HepG2 (cell line): ENCODE data around the gene KIAA1549. TPM values are rescaled to one million over a fixed set of nuclear protein-coding genes. Genes with fewer than 3 reads are reported as not detected.

Experiments
- ATAC-seq: fragments of 200-7000 bp; cut with Tn5 transposase; 3 replicates; pipeline ENCODE4 v1.9.1; 2020; ENCODE audit warnings: mild to moderate bottlenecking, moderate library complexity
- BruUV-seq: library from RNA; stranded (reverse); fragments of 400-500 nt; replicated peaks from 2 replicates; lab custom pipeline; 2021; lab: Mats Ljungman, UMichigan
- CTCF ChIA-PET: fragments of 300-600 bp; formaldehyde crosslinking; extraction: SDS; loops from one replicate; lab custom pipeline; 2021; ENCODE audit warnings: low total read pairs, inconsistent platforms, low intra/inter-chr PET ratio; lab: Yijun Ruan, JAX
- POLR2A ChIA-PET: fragments of 350-600 bp; sonication (Branson Sonifier 250); formaldehyde crosslinking; loops from one replicate; lab custom pipeline; 2020; ENCODE audit warnings: antibody characterized with exemption, inconsistent platforms; lab: Yijun Ruan, JAX
- DNase-seq: peaks from one replicate; pipeline ENCODE4 v3.0.0-alpha.2; 2015; ENCODE audit warnings: low spot score
- FAIRE-seq: peaks from 3 replicates; lab custom pipeline; 2011; peaks lifted over from hg19 to GRCh38; lab: Jason Lieb, UNC
- H2AFZ ChIP-seq: one replicate; pipeline ENCODE4 v1.6.1; 2011; ENCODE audit warnings: low read length, inconsistent platforms
- H3K27ac ChIP-seq: fragments of 300-600 bp; 3 replicates; pipeline ENCODE4 v1.8.0; 2011; ENCODE audit warnings: mixed run types, mild to moderate bottlenecking, mixed read lengths, low read length, inconsistent platforms; ENCODE audit not compliant: insufficient read depth; ENCODE audit errors: extremely low read length
- H3K27me3 ChIP-seq, 2 experiments: fragments of 200-600 bp in 1 of 2; 2 replicates in 1 of 2; 3 replicates in 1 of 2; pipeline versions ENCODE4 v1.6.0 to v1.8.0; 2011; ENCODE audit warnings: low read length in 2 of 2, mild to moderate bottlenecking in 2 of 2, moderate library complexity in 2 of 2, inconsistent platforms in 1 of 2; ENCODE audit not compliant: insufficient read depth in 2 of 2, control insufficient read depth in 1 of 2
- H3K36me3 ChIP-seq, 2 experiments: fragments of 200-600 bp in 1 of 2; replicated peaks in 1 of 2; 2 replicates in 1 of 2; 3 replicates in 1 of 2; pipeline versions ENCODE4 v1.5.1 to v1.8.0; 2011; ENCODE audit warnings: low read length in 2 of 2, inconsistent platforms in 1 of 2; ENCODE audit not compliant: insufficient read depth in 2 of 2, control insufficient read depth in 1 of 2
- H3K4me1 ChIP-seq: 2 replicates; pipeline ENCODE4 v1.5.1; 2012; ENCODE audit warnings: low read length, inconsistent platforms; ENCODE audit not compliant: insufficient read depth
- H3K4me2 ChIP-seq: 2 replicates; pipeline ENCODE4 v1.6.0; 2011; ENCODE audit warnings: low read depth, low read length, inconsistent platforms
- H3K4me3 ChIP-seq, 3 experiments: fragments of 200-600 bp in 1 of 3; sonication (generic), shearing (Covaris generic) in 1 of 3; replicated peaks in 1 of 3; 2 replicates each; pipeline ENCODE4 v1.5.1; 2011 to 2016; ENCODE audit warnings: low read length in 3 of 3, inconsistent platforms in 2 of 3, low read depth in 2 of 3, mild to moderate bottlenecking in 2 of 3, control low read depth in 1 of 3, mixed read lengths in 1 of 3; ENCODE audit not compliant: insufficient read depth in 1 of 3
- H3K79me2 ChIP-seq: one replicate; pipeline ENCODE4 v1.6.1; 2011; ENCODE audit warnings: low read length, inconsistent platforms; ENCODE audit not compliant: insufficient read depth
- H3K9ac ChIP-seq: 2 replicates; pipeline ENCODE4 v1.6.0; 2011; ENCODE audit warnings: mild to moderate bottlenecking, low read depth, low read length, inconsistent platforms; ENCODE audit not compliant: insufficient read depth
- H3K9me3 ChIP-seq: 2 replicates; pipeline ENCODE4 v1.5.1; 2012; ENCODE audit warnings: mild to moderate bottlenecking, low read length
- H4K20me1 ChIP-seq: 2 replicates; pipeline ENCODE4 v1.6.0; 2011; ENCODE audit warnings: inconsistent platforms, mild to moderate bottlenecking, low read length, moderate library complexity; ENCODE audit not compliant: insufficient read depth
- ARNT ChIP-seq: fragments of 450-650 bp; IDR thresholded peaks from 2 replicates; pipeline ENCODE4 v1.6.1; 2017
- DMAP1 ChIP-seq: IDR thresholded peaks from 2 replicates; pipeline ENCODE4 v1.6.1; 2016
- DR1 ChIP-seq: sonication (generic); formaldehyde crosslinking; IDR thresholded peaks from 2 replicates; pipeline ENCODE4 v1.8.0; 2021; ENCODE audit warnings: mild to moderate bottlenecking, missing genetic modification reagents, inconsistent platforms
- GZF1 ChIP-seq: sonication (generic); formaldehyde crosslinking; IDR thresholded peaks from 2 replicates; pipeline ENCODE4 v1.5.1; 2020; ENCODE audit warnings: mild to moderate bottlenecking, missing genetic modification reagents
- MTA3 ChIP-seq: sonication (generic); formaldehyde crosslinking; IDR thresholded peaks from 2 replicates; pipeline ENCODE4 v1.4.0; 2020; ENCODE audit warnings: missing genetic modification reagents
- NR2F1 ChIP-seq, 2 experiments: fragments of 450-650 bp in 1 of 2; formaldehyde crosslinking in 1 of 2; IDR thresholded peaks; 2 replicates each; pipeline versions ENCODE4 v1.5.0 to v1.6.1; 2016 to 2020; ENCODE audit warnings: mild to moderate bottlenecking in 1 of 2, missing compliant biosample characterization in 1 of 2, missing genetic modification reagents in 1 of 2, moderate library complexity in 1 of 2
- RAD51 ChIP-seq: fragments of 450-650 bp; IDR thresholded peaks from 2 replicates; pipeline ENCODE4 v1.6.1; 2016; ENCODE audit warnings: borderline replicate concordance
- RBFOX2 ChIP-seq: fragments of 200-400 bp; formaldehyde crosslinking; IDR thresholded peaks from 2 replicates; pipeline ENCODE4 v1.6.1; 2017; ENCODE audit warnings: low read depth, mild to moderate bottlenecking, low read length
- RNF2 ChIP-seq: fragments of 450-650 bp; conservative IDR thresholded peaks from 2 replicates; pipeline ENCODE4 v1.6.1; 2016; ENCODE audit warnings: low read depth
- RXRA ChIP-seq: sonication (generic); formaldehyde crosslinking; IDR thresholded peaks from 2 replicates; pipeline ENCODE4 v1.5.1; 2020; ENCODE audit warnings: missing genetic modification reagents
- SCMH1 ChIP-seq: sonication (generic); formaldehyde crosslinking; IDR thresholded peaks from 2 replicates; pipeline ENCODE4 v1.9.0; 2021; ENCODE audit warnings: missing genetic modification reagents, mild to moderate bottlenecking, borderline replicate concordance
- SKI ChIP-seq: fragments of 450-650 bp; IDR thresholded peaks from one replicate; pipeline ENCODE4 v1.6.1; 2018; ENCODE audit warnings: mild to moderate bottlenecking; ENCODE audit not compliant: partially characterized antibody
- ZNF232 ChIP-seq: sonication (generic); formaldehyde crosslinking; IDR thresholded peaks from 2 replicates; pipeline ENCODE4 v1.4.0; 2020; ENCODE audit warnings: missing genetic modification reagents, borderline replicate concordance
- ZNF263 ChIP-seq: sonication (generic); formaldehyde crosslinking; IDR thresholded peaks from 2 replicates; pipeline ENCODE4 v1.4.0; 2020; ENCODE audit warnings: missing genetic modification reagents
- ZNF335 ChIP-seq: sonication (generic); formaldehyde crosslinking; IDR thresholded peaks from 2 replicates; pipeline ENCODE4 v1.4.0; 2020; ENCODE audit warnings: missing genetic modification reagents
- ZNF460 ChIP-seq: sonication (generic); formaldehyde crosslinking; IDR thresholded peaks from 2 replicates; pipeline ENCODE4 v1.5.1; 2020; ENCODE audit warnings: missing genetic modification reagents, mild to moderate bottlenecking, borderline replicate concordance
- WGBS: methylation state at CpG from one replicate; pipeline ENCODE4 v1.1.6; 2017; ENCODE audit warnings: low lambda C conversion rate; 5-methylcytosine and 5-hydroxymethylcytosine counted together
- in situ Hi-C: cut with HindIII; loops from 2 replicates; pipeline ENCODE4 v1.10.0; 2017; ENCODE audit warnings: low pct_unique_long_range_greater_than_20kb; ENCODE audit not compliant: extremely low pct_ligation_motif_present
- intact Hi-C: fragments of 100-400 bp; cut with micrococcal nuclease; formaldehyde crosslinking; loops from one replicate; pipeline ENCODE4 v1.10.0; 2022; ENCODE audit not compliant: unreplicated experiment
- polyA plus RNA-seq, 8 experiments: library from polyadenylated mRNA; depleted of rRNA in 3 of 8; stranded (reverse) in 7 of 8; unstranded in 1 of 8; fragments of >200 nt; fragmentation: Illumina TruSeq in 4 of 8; extraction: Trizol in 4 of 8; gene quantifications; 2 replicates each; pipeline versions ENCODE4 v1.2.1 to v1.2.3, GENCODE V29; 2011 to 2016; ENCODE audit warnings: low read depth in 4 of 8, missing spikeins in 1 of 8, mixed read lengths in 1 of 8; ENCODE audit not compliant: insufficient read depth in 1 of 8
- total RNA-seq, 5 experiments: library from RNA; depleted of rRNA; stranded (reverse); fragments of >200 nt; fragmentation: Illumina TruSeq; extraction: Trizol; gene quantifications; 2 replicates each; pipeline ENCODE4 v1.2.3, GENCODE V29; 2016; ENCODE audit warnings: low read depth in 1 of 5
- TF ChIP-seq, protein P1 (sequence below): sonication (generic); formaldehyde crosslinking; IDR thresholded peaks from 2 replicates; pipeline ENCODE4 v1.5.0; 2020; ENCODE audit warnings: missing genetic modification reagents, mild to moderate bottlenecking, borderline replicate concordance
- TF ChIP-seq, protein P2 (sequence below): sonication (generic); formaldehyde crosslinking; IDR thresholded peaks from 2 replicates; pipeline ENCODE4 v1.5.0; 2020; ENCODE audit warnings: mild to moderate bottlenecking, missing genetic modification reagents

The KIAA1549 gene
- total and polyA plus RNA-seq, 2 of the 13 experiments (the other 11 are each of a cell fraction or from before 2014, with no cell fraction given), result 1.1 to 1.8 TPM

DNA sequence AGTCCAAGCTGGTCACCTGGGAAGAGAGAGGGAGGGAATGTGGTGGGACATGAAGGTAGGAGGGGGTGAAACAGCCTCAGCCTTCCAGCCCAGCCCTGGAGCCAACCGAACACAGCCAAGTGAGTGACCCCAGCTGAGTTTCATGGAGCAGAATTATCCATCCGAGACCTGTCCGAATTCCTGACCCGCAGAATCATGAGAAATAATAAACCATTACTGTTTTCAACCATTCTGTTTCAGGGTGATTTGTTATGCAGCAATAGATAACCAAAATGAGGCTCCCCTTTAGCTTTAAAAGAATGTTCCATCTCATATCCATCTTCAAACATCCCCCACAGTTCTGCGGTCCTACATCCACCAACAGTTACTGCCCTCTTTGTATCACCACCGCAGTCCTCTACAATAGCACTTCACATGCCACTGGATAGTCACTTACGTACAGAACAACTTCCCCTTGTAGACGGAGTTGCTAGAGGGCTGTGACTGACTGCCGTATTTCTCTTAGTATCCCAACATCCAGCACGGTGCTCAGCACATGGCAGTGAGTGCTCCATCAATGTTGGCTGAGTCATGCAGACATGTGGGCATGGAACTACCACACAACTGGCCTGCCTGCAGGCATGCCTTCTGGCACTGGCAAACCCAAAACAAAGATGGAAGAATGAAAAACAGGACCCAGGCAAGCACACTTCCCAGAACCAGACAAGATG lies 18.5 kb downstream of the KIAA1549 start:
- peaks cover 8% of the 10 kb centered on the region for H3K4me1 ChIP-seq
- H2AFZ ChIP-seq, result no peak overlapping the region
- intact Hi-C loops, result no loop called here
- no peaks in the 10 kb centered on the region for H3K79me2 ChIP-seq
- H4K20me1 ChIP-seq, result no peaks in the 10 kb centered on the region
- DNase-seq (no peak), ATAC-seq (no peak), FAIRE-seq (no peak)
- no peaks in the 10 kb centered on the region for H3K27me3 ChIP-seq
- H3K4me3 ChIP-seq, result no peak overlapping the region
- TF ChIP-seq SKI (no peak), GZF1 (peak; percentile 42; the same call in 1 of the 2 replicates), ZNF263 (CRISPR knock-in tag) (peak; percentile 67)
- ChIA-PET POLR2A (no interaction called here), CTCF (no interaction called here)
- 95% methylated on average over 10 of the region's 10 CpGs for WGBS
- no peaks in the 10 kb centered on the region for H3K36me3 ChIP-seq
- H3K9me3 ChIP-seq, result no peaks in the 10 kb centered on the region
- in situ Hi-C loops, result no loop called here
- BruUV-seq, result no TSS peak
- H3K4me2 ChIP-seq, result no peak overlapping the region
- H3K9ac ChIP-seq, result no peak overlapping the region
- no peak overlapping the region for H3K27ac ChIP-seq

DNA sequence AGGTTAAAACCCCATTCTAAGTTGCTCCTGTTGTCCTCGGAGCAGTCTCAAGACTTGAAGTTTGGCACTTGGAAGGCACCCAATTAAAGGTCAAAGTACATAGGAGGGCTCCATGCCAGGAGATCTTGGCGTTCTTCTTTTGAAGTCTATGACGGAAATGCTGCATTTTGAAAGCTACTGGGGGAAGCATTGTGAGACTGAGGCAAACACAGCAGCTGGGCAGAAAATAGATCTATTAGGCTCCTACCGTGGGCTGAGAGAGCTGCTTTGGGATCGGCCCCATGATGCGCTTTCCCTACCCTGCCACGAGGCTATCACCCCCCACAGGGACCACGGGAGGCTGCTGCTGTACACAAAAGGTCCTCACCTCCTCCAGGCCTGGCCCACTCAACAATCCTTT lies 20.0 kb downstream of the KIAA1549 start:
- ATAC-seq (no peak), DNase-seq (no peak), FAIRE-seq (no peak)
- no peaks in the 10 kb centered on the region for H3K79me2 ChIP-seq
- no peaks in the 10 kb centered on the region for H4K20me1 ChIP-seq
- no peak overlapping the region for H2AFZ ChIP-seq
- no peak overlapping the region for H3K27ac ChIP-seq
- BruUV-seq, result no TSS peak
- POLR2A ChIA-PET, result no interaction called here
- no peaks in the 10 kb centered on the region for H3K36me3 ChIP-seq
- no peaks in the 10 kb centered on the region for H3K9me3 ChIP-seq
- in situ Hi-C loops, result no loop called here
- H3K4me2 ChIP-seq, result no peak overlapping the region
- peaks cover 8% of the 10 kb centered on the region for H3K4me1 ChIP-seq
- intact Hi-C loops, result no loop called here
- CTCF ChIA-PET, result no interaction called here
- no peak overlapping the region for H3K4me3 ChIP-seq
- WGBS, result 79% methylated on average over 8 of the region's 8 CpGs
- no peak overlapping the region for H3K9ac ChIP-seq
- H3K27me3 ChIP-seq, result no peaks in the 10 kb centered on the region
- TF ChIP-seq, protein P1, sequence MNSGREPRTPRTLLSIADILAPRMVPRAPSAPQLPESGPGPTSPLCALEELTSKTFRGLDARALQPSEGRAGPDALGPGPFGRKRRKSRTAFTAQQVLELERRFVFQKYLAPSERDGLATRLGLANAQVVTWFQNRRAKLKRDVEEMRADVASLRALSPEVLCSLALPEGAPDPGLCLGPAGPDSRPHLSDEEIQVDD (CRISPR knock-in tag), result no peak
- TF ChIP-seq MTA3 (CRISPR knock-in tag) (no peak), ARNT (no peak), SCMH1 (no peak), RNF2 (no peak), RBFOX2 (no peak), DR1 (no peak), DMAP1 (no peak), ZNF460 (CRISPR knock-in tag) (no peak), NR2F1 (CRISPR knock-in tag; IDR thresholded peaks at IDR 0.05) (no peak), ZNF232 (no peak), RAD51 (no peak), ZNF335 (CRISPR knock-in tag) (no peak), RXRA (CRISPR knock-in tag) (no peak)
- TF ChIP-seq, protein P2, sequence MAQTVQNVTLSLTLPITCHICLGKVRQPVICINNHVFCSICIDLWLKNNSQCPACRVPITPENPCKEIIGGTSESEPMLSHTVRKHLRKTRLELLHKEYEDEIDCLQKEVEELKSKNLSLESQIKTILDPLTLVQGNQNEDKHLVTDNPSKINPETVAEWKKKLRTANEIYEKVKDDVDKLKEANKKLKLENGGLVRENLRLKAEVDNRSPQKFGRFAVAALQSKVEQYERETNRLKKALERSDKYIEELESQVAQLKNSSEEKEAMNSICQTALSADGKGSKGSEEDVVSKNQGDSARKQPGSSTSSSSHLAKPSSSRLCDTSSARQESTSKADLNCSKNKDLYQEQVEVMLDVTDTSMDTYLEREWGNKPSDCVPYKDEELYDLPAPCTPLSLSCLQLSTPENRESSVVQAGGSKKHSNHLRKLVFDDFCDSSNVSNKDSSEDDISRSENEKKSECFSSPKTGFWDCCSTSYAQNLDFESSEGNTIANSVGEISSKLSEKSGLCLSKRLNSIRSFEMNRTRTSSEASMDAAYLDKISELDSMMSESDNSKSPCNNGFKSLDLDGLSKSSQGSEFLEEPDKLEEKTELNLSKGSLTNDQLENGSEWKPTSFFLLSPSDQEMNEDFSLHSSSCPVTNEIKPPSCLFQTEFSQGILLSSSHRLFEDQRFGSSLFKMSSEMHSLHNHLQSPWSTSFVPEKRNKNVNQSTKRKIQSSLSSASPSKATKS (CRISPR knock-in tag), result no peak
